Osteocyte (in vitro differentiated cells): ENCODE measurements around the gene RNF182. TPM values are rescaled to one million over a fixed set of nuclear protein-coding genes. Genes with fewer than 3 reads are reported as not detected.

Experiments used
- DNase-seq: peaks from one replicate; pipeline ENCODE4 v3.0.0; 2021; ENCODE audit warnings: mixed read lengths; ENCODE audit not compliant: unreplicated experiment; ENCODE audit errors: extremely low spot score
- H3K27ac Mint-ChIP-seq: one replicate; pipeline ENCODE4 v1.8.0; 2021; ENCODE audit warnings: mild to moderate bottlenecking, mixed read lengths; ENCODE audit not compliant: unreplicated experiment
- H3K27me3 Mint-ChIP-seq: one replicate; pipeline ENCODE4 v1.8.0; 2021; ENCODE audit warnings: mixed read lengths; ENCODE audit not compliant: unreplicated experiment
- H3K36me3 Mint-ChIP-seq: one replicate; pipeline ENCODE4 v1.8.0; 2021; ENCODE audit warnings: mixed read lengths; ENCODE audit not compliant: unreplicated experiment
- H3K4me1 Mint-ChIP-seq: one replicate; pipeline ENCODE4 v1.8.0; 2021; ENCODE audit warnings: mixed read lengths; ENCODE audit not compliant: unreplicated experiment
- H3K4me3 Mint-ChIP-seq: one replicate; pipeline ENCODE4 v1.8.0; 2021; ENCODE audit warnings: mild to moderate bottlenecking, moderate library complexity, mixed read lengths; ENCODE audit not compliant: unreplicated experiment
- H3K9me3 Mint-ChIP-seq: one replicate; pipeline ENCODE4 v1.8.0; 2021; ENCODE audit warnings: mixed read lengths; ENCODE audit not compliant: unreplicated experiment
- total RNA-seq: library from RNA; stranded (reverse); gene quantifications from 2 replicates; pipeline ENCODE4 v1.2.1, GENCODE V29; 2021
- TF ChIP-seq, protein P1 (sequence below): fragments of 200-600 bp; sonication (generic); IDR thresholded peaks from 2 replicates; pipeline ENCODE4 v1.5.0; 2021; ENCODE audit warnings: antibody characterized with exemption, mild to moderate bottlenecking, moderate library complexity

RNF182 gene
- total RNA-seq, 1 donor from 2014 or later, result 11.0 TPM

GRCh38 chr6:13922750-13923149 is 2.0 kb upstream of the RNF182 start:
- DNase-seq, result no peak
- no peaks in the 10 kb centered on the region for H3K36me3 Mint-ChIP-seq
- no peaks in the 10 kb centered on the region for H3K9me3 Mint-ChIP-seq
- TF ChIP-seq, protein P1, sequence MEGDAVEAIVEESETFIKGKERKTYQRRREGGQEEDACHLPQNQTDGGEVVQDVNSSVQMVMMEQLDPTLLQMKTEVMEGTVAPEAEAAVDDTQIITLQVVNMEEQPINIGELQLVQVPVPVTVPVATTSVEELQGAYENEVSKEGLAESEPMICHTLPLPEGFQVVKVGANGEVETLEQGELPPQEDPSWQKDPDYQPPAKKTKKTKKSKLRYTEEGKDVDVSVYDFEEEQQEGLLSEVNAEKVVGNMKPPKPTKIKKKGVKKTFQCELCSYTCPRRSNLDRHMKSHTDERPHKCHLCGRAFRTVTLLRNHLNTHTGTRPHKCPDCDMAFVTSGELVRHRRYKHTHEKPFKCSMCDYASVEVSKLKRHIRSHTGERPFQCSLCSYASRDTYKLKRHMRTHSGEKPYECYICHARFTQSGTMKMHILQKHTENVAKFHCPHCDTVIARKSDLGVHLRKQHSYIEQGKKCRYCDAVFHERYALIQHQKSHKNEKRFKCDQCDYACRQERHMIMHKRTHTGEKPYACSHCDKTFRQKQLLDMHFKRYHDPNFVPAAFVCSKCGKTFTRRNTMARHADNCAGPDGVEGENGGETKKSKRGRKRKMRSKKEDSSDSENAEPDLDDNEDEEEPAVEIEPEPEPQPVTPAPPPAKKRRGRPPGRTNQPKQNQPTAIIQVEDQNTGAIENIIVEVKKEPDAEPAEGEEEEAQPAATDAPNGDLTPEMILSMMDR, result no peak
- no peaks in the 10 kb centered on the region for H3K27me3 Mint-ChIP-seq
- no peak overlapping the region for H3K4me3 Mint-ChIP-seq
- H3K4me1 Mint-ChIP-seq, result peaks cover 25% of the 10 kb centered on the region
- H3K27ac Mint-ChIP-seq, result no peak overlapping the region

DNA sequence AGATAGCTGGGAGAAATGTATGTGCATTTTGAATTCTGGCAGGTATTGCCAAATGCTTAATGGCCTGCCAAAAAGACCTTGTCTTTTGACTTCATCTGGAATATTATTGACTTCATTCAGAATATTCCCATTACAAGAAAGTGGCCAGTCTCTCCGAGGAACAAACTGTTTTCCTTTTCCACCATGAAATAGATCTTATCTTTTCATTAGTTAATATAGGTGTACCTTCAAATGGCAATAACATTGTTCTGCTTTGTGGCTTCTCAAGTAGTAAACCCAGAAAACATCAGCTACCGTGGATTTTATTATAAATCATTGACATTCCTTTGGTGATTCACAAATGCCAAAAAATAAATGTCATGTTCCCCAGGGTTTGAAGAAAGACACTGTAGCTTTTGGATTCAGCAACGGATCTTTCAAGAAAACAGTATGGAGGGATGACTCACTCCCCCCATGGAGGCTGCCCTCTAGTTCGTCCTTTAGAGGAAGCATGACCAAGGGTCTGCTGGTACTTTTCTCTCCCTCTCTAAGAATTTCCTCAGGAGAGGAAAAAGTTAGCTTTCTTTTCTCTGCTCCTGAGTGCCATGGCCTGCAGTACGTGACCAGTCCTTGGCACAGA is 1.1 kb upstream of the RNF182 start:
- DNase-seq, result no peak
- no peaks in the 10 kb centered on the region for H3K27me3 Mint-ChIP-seq
- peak overlapping the region; percentile 88 for H3K4me3 Mint-ChIP-seq
- peak overlapping the region; percentile 94 for H3K27ac Mint-ChIP-seq
- H3K36me3 Mint-ChIP-seq, result no peaks in the 10 kb centered on the region
- no peaks in the 10 kb centered on the region for H3K9me3 Mint-ChIP-seq
- peaks cover 20% of the 10 kb centered on the region for H3K4me1 Mint-ChIP-seq
- TF ChIP-seq, protein P1, result no peak

- TF ChIP-seq, protein P1, result no peak
- peaks cover 20% of the 10 kb centered on the region for H3K4me1 Mint-ChIP-seq
- H3K36me3 Mint-ChIP-seq, result no peaks in the 10 kb centered on the region
- H3K27ac Mint-ChIP-seq, result peak overlapping the region; percentile 94
- peak overlapping the region; percentile 88 for H3K4me3 Mint-ChIP-seq
- no peaks in the 10 kb centered on the region for H3K27me3 Mint-ChIP-seq
- no peaks in the 10 kb centered on the region for H3K9me3 Mint-ChIP-seq
- DNase-seq, result peak; percentile 91
Measured at GRCh38 chr6:13924146-13924948, 405 bp upstream of the RNF182 start.

GRCh38 chr6:13926378-13926777 is 1.6 kb downstream of the RNF182 start:
- Mint-ChIP-seq H3K27ac (no peak overlapping the region), H3K9me3 (no peaks in the 10 kb centered on the region), H3K36me3 (no peaks in the 10 kb centered on the region), H3K27me3 (no peaks in the 10 kb centered on the region), H3K4me1 (peaks cover 28% of the 10 kb centered on the region), H3K4me3 (no peak overlapping the region)
- DNase-seq, result no peak
- TF ChIP-seq, protein P1, result no peak

- Mint-ChIP-seq H3K27me3 (no peaks in the 10 kb centered on the region), H3K4me3 (no peak overlapping the region), H3K4me1 (peaks cover 29% of the 10 kb centered on the region), H3K9me3 (peaks cover 6% of the 10 kb centered on the region), H3K27ac (no peak overlapping the region), H3K36me3 (no peaks in the 10 kb centered on the region)
- TF ChIP-seq, protein P1, result no peak
- no peak for DNase-seq
Measured at GRCh38 chr6:13927203-13927602, 2.5 kb downstream of the RNF182 start.
